Measurements from ENCODE around the gene TNK1. TPM values are rescaled to one million over a fixed set of nuclear protein-coding genes. Genes with fewer than 3 reads are reported as not detected.
"Not testable (repeated sequence)": the region's sequence is repeated elsewhere in the genome, so short reads cannot be mapped to it uniquely, and the experiment has no call there.

The TNK1 gene
- total RNA-seq, 2 donors from 2014 or later, result 11.0 to 11.7 TPM

DNA sequence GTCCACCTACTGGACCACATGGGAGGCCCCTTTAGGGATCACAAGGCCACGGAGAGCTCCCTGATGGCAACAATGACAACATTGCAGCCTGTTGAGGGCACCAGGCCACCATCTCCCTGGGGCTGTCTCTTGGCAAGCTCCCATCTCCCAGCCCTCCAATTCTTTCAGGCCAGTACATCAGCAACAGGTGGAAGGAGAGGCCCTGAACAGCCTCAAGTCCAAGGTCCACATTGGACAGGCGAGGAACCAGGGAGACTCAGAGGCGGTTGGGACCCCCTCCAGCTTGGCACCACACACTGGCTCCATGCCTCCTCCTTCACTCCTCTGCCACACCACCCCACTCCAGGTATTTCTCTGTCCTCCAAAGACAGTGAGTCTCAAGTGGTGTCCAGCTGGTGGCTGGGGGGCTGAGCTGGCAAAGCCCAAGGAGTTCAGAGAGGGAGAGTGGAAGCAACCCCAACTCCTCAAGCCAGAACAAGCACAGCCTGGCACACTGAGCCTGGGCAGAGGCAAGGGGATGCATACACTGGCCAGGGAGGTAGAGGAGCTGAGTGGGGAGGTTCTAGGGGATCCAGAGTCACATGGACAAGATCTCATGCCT is 45.9 kb upstream of the TNK1 start:
- Mint-ChIP-seq H3K4me3 (no peak overlapping the region), H3K9me3 (no peaks in the 10 kb centered on the region), H3K36me3 (ENCODE audit: low read depth) (no peaks in the 10 kb centered on the region), H3K27me3 (ENCODE audit: insufficient read depth) (no peaks in the 10 kb centered on the region), H3K27ac (no peak overlapping the region), H3K4me1 (peaks cover 10% of the 10 kb centered on the region)
- DNase-seq, result no peak
- Histone ChIP-seq H3K4me1 (ENCODE audit: control insufficient read depth, insufficient read depth, low read length) (no peaks in the 10 kb centered on the region), H3K4me3 (ENCODE audit: low read length) (no peak overlapping the region), H3K27me3 (ENCODE audit: control insufficient read depth, insufficient read depth, low read length, poor library complexity, severe bottlenecking) (no peaks in the 10 kb centered on the region), H3K9ac (ENCODE audit: extremely low read depth, low read length, poor library complexity, severe bottlenecking) (no peak overlapping the region), H3K9me3 (ENCODE audit: control insufficient read depth, low read length) (no peaks in the 10 kb centered on the region), H3K36me3 (ENCODE audit: control insufficient read depth, insufficient read depth, low read length) (no peaks in the 10 kb centered on the region), H3K27ac (ENCODE audit: low read depth, low read length) (no peak overlapping the region)
- 86 to 95% methylated on average over 2 to 3 of the region's 3 CpGs for WGBS, 2 experiments (ENCODE audit: insufficient coverage in 1 of 2, insufficient read length in 1 of 2)
- TF ChIP-seq, protein P1, sequence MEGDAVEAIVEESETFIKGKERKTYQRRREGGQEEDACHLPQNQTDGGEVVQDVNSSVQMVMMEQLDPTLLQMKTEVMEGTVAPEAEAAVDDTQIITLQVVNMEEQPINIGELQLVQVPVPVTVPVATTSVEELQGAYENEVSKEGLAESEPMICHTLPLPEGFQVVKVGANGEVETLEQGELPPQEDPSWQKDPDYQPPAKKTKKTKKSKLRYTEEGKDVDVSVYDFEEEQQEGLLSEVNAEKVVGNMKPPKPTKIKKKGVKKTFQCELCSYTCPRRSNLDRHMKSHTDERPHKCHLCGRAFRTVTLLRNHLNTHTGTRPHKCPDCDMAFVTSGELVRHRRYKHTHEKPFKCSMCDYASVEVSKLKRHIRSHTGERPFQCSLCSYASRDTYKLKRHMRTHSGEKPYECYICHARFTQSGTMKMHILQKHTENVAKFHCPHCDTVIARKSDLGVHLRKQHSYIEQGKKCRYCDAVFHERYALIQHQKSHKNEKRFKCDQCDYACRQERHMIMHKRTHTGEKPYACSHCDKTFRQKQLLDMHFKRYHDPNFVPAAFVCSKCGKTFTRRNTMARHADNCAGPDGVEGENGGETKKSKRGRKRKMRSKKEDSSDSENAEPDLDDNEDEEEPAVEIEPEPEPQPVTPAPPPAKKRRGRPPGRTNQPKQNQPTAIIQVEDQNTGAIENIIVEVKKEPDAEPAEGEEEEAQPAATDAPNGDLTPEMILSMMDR (conservative IDR thresholded peaks at IDR 0.05), result no peak

DNA sequence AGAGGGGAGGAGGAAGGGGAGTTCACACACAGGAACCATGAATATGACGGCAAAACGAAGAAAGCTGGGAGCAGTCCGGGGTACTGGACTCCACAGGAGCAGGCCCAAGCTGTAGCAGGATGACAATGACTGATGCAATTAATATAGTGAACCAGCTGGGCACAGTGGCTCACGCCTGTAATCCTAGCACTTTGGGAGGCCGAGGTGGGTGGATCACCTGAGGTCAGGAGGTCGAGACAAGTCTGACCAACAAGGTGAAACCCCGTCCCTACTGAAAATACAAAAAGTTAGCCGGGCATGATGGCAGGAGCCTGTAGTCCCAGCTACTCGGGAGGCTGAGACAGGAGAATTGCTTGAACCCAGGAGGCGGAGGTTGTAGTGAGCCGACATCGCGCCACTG is 45.1 kb upstream of the TNK1 start:
- H3K27ac Mint-ChIP-seq; H3K4me3 ChIP-seq (ENCODE audit: low read length); H3K4me3 Mint-ChIP-seq; H3K9me3 ChIP-seq (ENCODE audit: control insufficient read depth, low read length); H3K27me3 Mint-ChIP-seq (ENCODE audit: insufficient read depth); H3K9me3 Mint-ChIP-seq; DNase-seq; H3K27me3 ChIP-seq (ENCODE audit: control insufficient read depth, insufficient read depth, low read length, poor library complexity, severe bottlenecking); H3K36me3 Mint-ChIP-seq (ENCODE audit: low read depth); H3K36me3 ChIP-seq (ENCODE audit: control insufficient read depth, insufficient read depth, low read length); H3K4me1 ChIP-seq (ENCODE audit: control insufficient read depth, insufficient read depth, low read length); H3K9ac ChIP-seq (ENCODE audit: extremely low read depth, low read length, poor library complexity, severe bottlenecking); H3K27ac ChIP-seq (ENCODE audit: low read depth, low read length): not testable (repeated sequence)
- H3K4me1 Mint-ChIP-seq, result peaks cover 10% of the 10 kb centered on the region
- WGBS, 2 experiments (ENCODE audit: insufficient coverage in 1 of 2, insufficient read length in 1 of 2), result 89 to 98% methylated on average over 10 to 13 of the region's 13 CpGs

DNA sequence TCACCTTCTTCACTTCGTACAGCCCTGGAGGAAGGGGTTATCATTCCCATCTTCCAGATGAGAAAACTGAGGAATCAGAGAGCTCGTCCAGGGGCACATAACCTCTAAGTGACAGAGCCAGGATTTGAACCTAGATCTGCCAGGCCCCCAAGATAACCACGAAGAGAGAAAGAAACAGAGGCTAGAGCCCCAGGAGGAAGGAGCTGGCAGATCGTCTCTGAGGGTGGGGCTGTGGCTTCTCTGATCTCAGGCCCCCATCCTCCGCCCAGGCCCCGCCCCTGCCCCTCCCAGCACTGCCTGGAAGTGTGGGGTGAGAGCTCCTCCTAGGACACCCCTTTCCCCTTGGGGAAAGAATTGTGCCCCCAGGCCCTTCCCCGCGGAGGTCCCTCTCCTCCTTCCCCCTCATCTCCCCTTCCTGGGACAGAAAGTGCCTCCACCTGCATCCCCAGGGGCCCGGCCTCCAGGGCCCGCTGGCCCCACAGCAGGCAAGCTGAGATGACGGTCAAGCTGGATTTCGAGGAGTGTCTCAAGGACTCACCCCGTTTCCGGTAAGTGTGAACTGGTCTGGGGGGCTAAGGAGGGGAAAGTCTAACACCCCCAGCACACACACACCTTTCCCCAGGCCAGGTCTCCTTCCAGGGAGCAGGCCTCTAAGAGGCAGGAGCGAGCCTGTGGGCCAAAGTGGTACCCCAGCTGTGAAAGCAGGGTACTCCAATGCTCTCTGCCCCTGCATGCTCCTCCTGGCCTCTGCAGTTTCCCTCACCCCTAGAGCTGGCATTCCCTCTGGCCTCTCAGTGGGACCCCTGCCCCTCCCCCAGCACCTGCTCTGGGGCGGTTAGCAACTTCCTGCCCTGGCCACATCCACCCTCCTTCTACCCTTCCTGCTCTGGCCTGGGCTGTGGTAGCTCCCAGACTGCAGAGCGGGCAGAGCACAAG is 44.4 kb upstream of the TNK1 start, which contains the start of gene ACAP1:
TSS of gene ACAP1 (plus strand) at position 290 of the 936 bp plus-strand sequence. CDS start at position 496, 206 bp downstream.
- H3K4me1 ChIP-seq (ENCODE audit: control insufficient read depth, insufficient read depth, low read length), result no peaks in the 10 kb centered on the region
- TF ChIP-seq, protein P1 (conservative IDR thresholded peaks at IDR 0.05), result no peak

DNA sequence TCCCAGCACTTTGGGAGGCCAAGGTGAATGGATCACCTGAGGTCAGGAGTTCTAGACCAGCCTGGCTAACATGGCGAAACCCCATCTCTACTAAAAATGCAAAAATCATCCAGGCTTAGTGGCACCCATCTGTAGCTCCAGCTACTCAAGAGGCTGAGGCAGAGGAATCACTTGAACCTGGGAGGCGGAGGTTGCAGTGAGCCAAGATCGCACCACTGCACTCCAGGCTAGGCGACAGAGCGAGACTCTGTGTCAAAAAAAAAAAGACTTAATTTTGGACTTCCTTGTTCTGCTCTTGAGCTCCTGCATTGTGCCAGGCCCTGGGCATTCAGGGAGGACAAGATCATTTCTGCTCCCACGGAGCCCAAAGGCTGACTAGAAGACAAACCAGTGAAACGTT is 43.3 kb upstream of the TNK1 start:
- H3K9me3 Mint-ChIP-seq; H3K27ac ChIP-seq (ENCODE audit: low read depth, low read length); H3K9ac ChIP-seq (ENCODE audit: extremely low read depth, low read length, poor library complexity, severe bottlenecking); H3K27me3 ChIP-seq (ENCODE audit: control insufficient read depth, insufficient read depth, low read length, poor library complexity, severe bottlenecking); H3K27me3 Mint-ChIP-seq (ENCODE audit: insufficient read depth); H3K27ac Mint-ChIP-seq; H3K4me1 ChIP-seq (ENCODE audit: control insufficient read depth, insufficient read depth, low read length); H3K4me3 ChIP-seq (ENCODE audit: low read length); DNase-seq; H3K4me3 Mint-ChIP-seq; H3K36me3 Mint-ChIP-seq (ENCODE audit: low read depth); H3K36me3 ChIP-seq (ENCODE audit: control insufficient read depth, insufficient read depth, low read length); H3K9me3 ChIP-seq (ENCODE audit: control insufficient read depth, low read length): not testable (repeated sequence)
- H3K4me1 Mint-ChIP-seq, result peaks cover 10% of the 10 kb centered on the region
- WGBS, 2 experiments (ENCODE audit: insufficient coverage in 1 of 2, insufficient read length in 1 of 2), result 79 to 86% methylated on average over 7 of the region's 7 CpGs

More for the DNA sequence above, 44.4 kb upstream of the TNK1 start, which contains the start of gene ACAP1:
- no peaks in the 10 kb centered on the region for H3K9me3 ChIP-seq (ENCODE audit: control insufficient read depth, low read length)
- 43 to 70% methylated on average over 3 to 17 of the region's 17 CpGs for WGBS, 2 experiments (ENCODE audit: insufficient coverage in 1 of 2, insufficient read length in 1 of 2)
- no peaks in the 10 kb centered on the region for H3K36me3 ChIP-seq (ENCODE audit: control insufficient read depth, insufficient read depth, low read length)
- H3K27ac ChIP-seq (ENCODE audit: low read depth, low read length), result no peak within 1 kb of the TSS
- H3K27me3 ChIP-seq (ENCODE audit: control insufficient read depth, insufficient read depth, low read length, poor library complexity, severe bottlenecking), result no peaks in the 10 kb centered on the region
- DNase-seq, result peak; percentile 94
- Mint-ChIP-seq H3K36me3 (ENCODE audit: low read depth) (no peaks in the 10 kb centered on the region), H3K27me3 (ENCODE audit: insufficient read depth) (no peaks in the 10 kb centered on the region), H3K27ac (peak within 1 kb of the TSS; percentile 16), H3K4me3 (no peak within 1 kb of the TSS), H3K4me1 (peaks cover 10% of the 10 kb centered on the region), H3K9me3 (no peaks in the 10 kb centered on the region)
- no peak within 1 kb of the TSS for H3K4me3 ChIP-seq (ENCODE audit: low read length)
- no peak within 1 kb of the TSS for H3K9ac ChIP-seq (ENCODE audit: extremely low read depth, low read length, poor library complexity, severe bottlenecking)

Data from endodermal cell (in vitro differentiated cells).